Fibroblast of the aortic adventitia (primary cell): Measurements from ENCODE around the gene STXBP5. TPM values are rescaled to one million over a fixed set of nuclear protein-coding genes. Genes with fewer than 3 reads are reported as not detected.
A peak's percentile ranks its signal among the peaks of the same experiment; 100 is the strongest.

ENCODE experiments used
- DNase-seq: peaks from one replicate; pipeline ENCODE4 v3.0.0-alpha.2; 2010; ENCODE audit warnings: low read depth
- H3K4me3 ChIP-seq: 2 replicates; pipeline ENCODE4 v1.5.1; 2011; ENCODE audit warnings: low read depth, mild to moderate bottlenecking, control low read depth, low read length, moderate library complexity
- CTCF ChIP-seq: IDR thresholded peaks from 2 replicates; pipeline ENCODE4 v1.5.1; 2011; ENCODE audit warnings: mild to moderate bottlenecking, low read length, control low read depth, inconsistent platforms; ENCODE audit not compliant: insufficient read depth
- total RNA-seq: library from RNA; depleted of rRNA; stranded (reverse); fragments of >200 nt; gene quantifications from 2 replicates; pipeline ENCODE4 v1.2.3, GENCODE V29; 2012; ENCODE audit warnings: low replicate concordance

STXBP5 gene
- 65.2 and 98.9 TPM in 2 replicates for total RNA-seq

DNA sequence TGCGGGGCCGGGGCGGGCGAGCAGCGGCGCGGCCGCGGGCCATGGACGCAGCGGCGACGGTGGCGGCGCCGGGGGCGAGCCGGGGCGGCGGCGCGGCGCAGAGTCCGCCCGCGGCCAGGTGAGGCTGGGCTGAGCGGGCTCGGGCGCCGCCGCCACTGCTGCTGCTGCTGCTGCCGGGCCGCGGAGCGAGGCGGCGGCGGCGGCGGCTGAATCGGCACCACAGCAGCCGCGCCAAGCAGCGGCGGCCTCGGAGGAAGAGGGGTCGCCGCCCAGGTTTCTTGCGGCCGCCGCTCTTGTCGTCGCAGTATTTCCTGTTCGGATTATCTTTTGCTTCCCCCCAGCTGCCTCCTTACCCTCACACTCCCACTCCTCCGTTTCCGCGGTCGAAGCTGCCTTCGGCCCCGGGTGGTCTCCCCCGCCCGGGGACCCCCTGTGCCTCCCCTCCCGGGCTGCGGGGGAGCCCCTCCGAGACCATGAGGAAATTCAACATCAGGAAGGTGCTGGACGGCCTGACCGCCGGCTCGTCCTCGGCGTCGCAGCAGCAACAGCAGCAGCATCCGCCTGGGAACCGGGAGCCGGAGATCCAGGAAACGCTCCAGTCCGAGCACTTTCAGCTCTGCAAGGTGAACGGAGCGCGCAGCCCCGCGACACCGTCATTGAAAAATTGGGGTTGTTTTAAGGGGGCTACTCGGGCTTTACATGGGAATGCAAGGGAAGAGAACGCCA lies at the start of gene STXBP5:
STXBP5 (plus strand) TSS at position 358 of the 726 bp plus-strand sequence; CDS start at position 474, 116 bp downstream.
- DNase-seq, result peak; percentile 48
- no peak for TF ChIP-seq CTCF

DNA sequence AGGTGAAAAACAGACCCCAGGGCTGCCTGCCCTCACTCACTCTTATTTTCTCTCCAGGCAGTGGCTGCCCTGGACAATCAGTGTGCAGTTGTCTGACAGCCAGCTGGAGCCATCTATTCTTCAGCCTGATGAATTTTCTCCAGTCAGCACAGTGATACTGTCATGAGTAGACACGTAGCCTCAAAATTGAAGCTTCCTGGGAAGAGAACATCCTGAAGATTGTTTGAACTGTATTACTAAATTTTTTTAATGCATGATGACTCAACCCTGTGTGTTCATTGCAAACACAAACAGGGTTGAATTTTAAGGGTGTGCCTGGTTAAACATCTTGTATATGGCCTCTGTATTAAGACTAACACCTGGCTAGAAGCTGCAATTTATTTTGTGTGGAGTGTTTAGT lies 49.8 kb upstream of the STXBP5 start:
- TF ChIP-seq CTCF, result no peak
- no peak overlapping the region for H3K4me3 ChIP-seq
- DNase-seq, result peak; percentile 30

More for the DNA sequence above, at the start of gene STXBP5:
- peak within 1 kb of the TSS; percentile 83 for H3K4me3 ChIP-seq

- no peak for DNase-seq
- no peak overlapping the region for H3K4me3 ChIP-seq
- no peak for TF ChIP-seq CTCF
Measured at GRCh38 chr6:147156218-147156617, 48.0 kb upstream of the STXBP5 start.

- no peak overlapping the region for H3K4me3 ChIP-seq
- no peak for TF ChIP-seq CTCF
- peak; percentile 25 for DNase-seq
Measured at GRCh38 chr6:147156799-147157382, 47.3 kb upstream of the STXBP5 start.

DNA sequence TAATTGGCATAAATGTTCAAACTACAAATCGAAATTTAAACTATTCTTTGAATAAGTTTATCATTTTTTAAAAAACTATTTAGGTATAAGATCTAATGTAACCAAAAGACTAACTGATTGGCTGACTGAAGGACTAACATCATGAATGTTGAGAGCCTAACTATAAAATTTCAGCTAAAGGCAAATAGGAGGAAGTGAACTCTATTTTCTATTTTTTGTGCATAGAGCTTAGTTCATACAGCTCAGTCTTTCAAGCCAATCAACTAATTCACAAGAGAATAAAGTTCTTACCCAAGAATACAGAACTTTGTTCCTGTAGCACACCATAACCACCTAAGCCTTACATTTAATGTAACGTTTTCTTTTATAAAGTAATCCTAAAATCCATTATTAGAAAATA lies 46.3 kb upstream of the STXBP5 start:
- H3K4me3 ChIP-seq, result no peak overlapping the region
- TF ChIP-seq CTCF, result no peak
- DNase-seq, result no peak

GRCh38 chr6:147158881-147159280 lies 45.3 kb upstream of the STXBP5 start:
- no peak for TF ChIP-seq CTCF
- no peak for DNase-seq
- no peak overlapping the region for H3K4me3 ChIP-seq
